Mesendoderm (in vitro differentiated cells): Measurements from ENCODE around the gene CFAP91.
A peak's percentile ranks its signal among the peaks of the same experiment; 100 is the strongest.
"Not testable (repeated sequence)": the region's sequence is repeated elsewhere in the genome, so short reads cannot be mapped to it uniquely, and the experiment has no call there.

Source experiments
- DNase-seq: peaks from one replicate; pipeline ENCODE4 v3.0.0; 2013
- H2AK5ac ChIP-seq: 2 replicates; pipeline ENCODE4 v1.6.1; 2013; ENCODE audit warnings: low read length, inconsistent platforms
- H2BK120ac ChIP-seq: 2 replicates; pipeline ENCODE4 v1.6.1; 2013; ENCODE audit warnings: low read depth, mild to moderate bottlenecking, low read length, moderate library complexity, mixed read lengths
- H2BK15ac ChIP-seq: replicated peaks from 2 replicates; pipeline ENCODE4 v1.6.1; 2013; ENCODE audit warnings: low read depth, mild to moderate bottlenecking, moderate library complexity
- H2BK5ac ChIP-seq: 2 replicates; pipeline ENCODE4 v1.6.1; 2013; ENCODE audit warnings: low read length, inconsistent platforms
- H3K18ac ChIP-seq: 2 replicates; pipeline ENCODE4 v1.6.1; 2013; ENCODE audit warnings: mild to moderate bottlenecking, low read length, mixed read lengths
- H3K23ac ChIP-seq: one replicate; pipeline ENCODE4 v1.6.1; 2013; ENCODE audit warnings: low read length
- H3K27ac ChIP-seq: 2 replicates; pipeline ENCODE4 v1.5.1; 2013; ENCODE audit warnings: low read depth, mild to moderate bottlenecking, inconsistent platforms, low read length, moderate library complexity
- H3K27me3 ChIP-seq: 2 replicates; pipeline ENCODE4 v1.6.1; 2013; ENCODE audit warnings: low read length, control low read depth, mild to moderate bottlenecking, inconsistent platforms; ENCODE audit not compliant: insufficient read depth, poor library complexity
- H3K36me3 ChIP-seq: 2 replicates; pipeline ENCODE4 v1.6.1; 2013; ENCODE audit warnings: low read length, inconsistent platforms; ENCODE audit not compliant: control insufficient read depth, insufficient read depth
- H3K4ac ChIP-seq: one replicate; pipeline ENCODE4 v1.6.1; 2013; ENCODE audit warnings: low read depth, mild to moderate bottlenecking, low read length, moderate library complexity
- H3K4me1 ChIP-seq: 2 replicates; pipeline ENCODE4 v1.6.1; 2013; ENCODE audit warnings: low read depth, low read length, inconsistent platforms; ENCODE audit not compliant: control insufficient read depth
- H3K4me2 ChIP-seq: 2 replicates; pipeline ENCODE4 v1.6.1; 2013; ENCODE audit warnings: low read length
- H3K4me3 ChIP-seq: 2 replicates; pipeline ENCODE4 v1.5.1; 2013; ENCODE audit warnings: mild to moderate bottlenecking, low read length
- H3K56ac ChIP-seq: one replicate; pipeline ENCODE4 v1.6.1; 2013; ENCODE audit warnings: low read length
- H3K79me1 ChIP-seq: 2 replicates; pipeline ENCODE4 v1.6.1; 2013; ENCODE audit warnings: low read length, inconsistent platforms
- H3K79me2 ChIP-seq: 2 replicates; pipeline ENCODE4 v1.6.1; 2013; ENCODE audit warnings: mild to moderate bottlenecking, low read length; ENCODE audit not compliant: control insufficient read depth, insufficient read depth
- H3K9ac ChIP-seq: 2 replicates; pipeline ENCODE4 v1.6.1; 2013; ENCODE audit warnings: low read length, inconsistent platforms
- H4K5ac ChIP-seq: one replicate; pipeline ENCODE4 v1.6.1; 2013; ENCODE audit warnings: low read length
- H4K8ac ChIP-seq: one replicate; pipeline ENCODE4 v1.6.1; 2013; ENCODE audit warnings: low read depth, mild to moderate bottlenecking, control low read depth, low read length, moderate library complexity
- WGBS: extraction: QIAGEN DNeasy Blood & Tissue Kit; methylation state at CpG from one replicate; pipeline ENCODE4 v1.1.7; 2013; ENCODE audit warnings: low lambda C conversion rate, missing lambda C conversion rate; ENCODE audit not compliant: insufficient coverage; ENCODE audit errors: extremely low coverage; 5-methylcytosine and 5-hydroxymethylcytosine counted together

The CFAP91 gene

GRCh38 chr3:119676020-119676419 is 26.8 kb upstream of the CFAP91 start:
- H3K4ac ChIP-seq, result no peak overlapping the region
- H3K23ac ChIP-seq, result no peak overlapping the region
- H3K18ac ChIP-seq, result no peak overlapping the region
- peak overlapping the region; percentile 92 for H3K56ac ChIP-seq
- no peak overlapping the region for H4K8ac ChIP-seq
- H4K5ac ChIP-seq, result no peak overlapping the region
- H2AK5ac ChIP-seq, result no peak overlapping the region
- H3K9ac ChIP-seq, result peak overlapping the region; percentile 93
- H3K79me1 ChIP-seq, result peaks cover 10% of the 10 kb centered on the region
- H3K4me3 ChIP-seq, result peak overlapping the region; percentile 93
- no peak overlapping the region for H2BK15ac ChIP-seq
- no peaks in the 10 kb centered on the region for H3K27me3 ChIP-seq
- no peak overlapping the region for H2BK120ac ChIP-seq
- H3K36me3 ChIP-seq, result no peaks in the 10 kb centered on the region
- H2BK5ac ChIP-seq, result no peak overlapping the region
- no peak overlapping the region for H3K27ac ChIP-seq
- peaks cover 4% of the 10 kb centered on the region for H3K4me1 ChIP-seq
- WGBS, result no CpG with 5 or more reads among the region's 1 CpG
- DNase-seq, result no peak
- H3K79me2 ChIP-seq, result peaks cover 11% of the 10 kb centered on the region
- H3K4me2 ChIP-seq, result peak overlapping the region; percentile 93

GRCh38 chr3:119676771-119677640 is 25.8 kb upstream of the CFAP91 start, which contains the start of gene COX17:
Gene COX17, minus strand, starts transcription at chr3:119677406. Its CDS starts 96 bp downstream, at chr3:119677310.
- Histone ChIP-seq H3K4me2 (peak within 1 kb of the TSS; percentile 93), H3K27me3 (no peaks in the 10 kb centered on the region), H3K23ac (peak within 1 kb of the TSS; percentile 45), H3K18ac (peak within 1 kb of the TSS; percentile 89), H2BK5ac (peak within 1 kb of the TSS; percentile 50), H4K5ac (peak within 1 kb of the TSS; percentile 81), H3K56ac (peak within 1 kb of the TSS; percentile 95), H3K79me1 (peaks cover 10% of the 10 kb centered on the region), H2AK5ac (no peak within 1 kb of the TSS), H3K27ac (peak within 1 kb of the TSS; percentile 86), H4K8ac (no peak within 1 kb of the TSS), H2BK15ac (no peak within 1 kb of the TSS), H3K4ac (peak within 1 kb of the TSS; percentile 88), H3K36me3 (no peaks in the 10 kb centered on the region), H2BK120ac (no peak within 1 kb of the TSS), H3K4me3 (peak within 1 kb of the TSS; percentile 93), H3K9ac (peak within 1 kb of the TSS; percentile 93), H3K79me2 (peaks cover 11% of the 10 kb centered on the region), H3K4me1 (peaks cover 4% of the 10 kb centered on the region)
- no CpG with 5 or more reads among the region's 54 CpGs for WGBS
- peak; percentile 99 for DNase-seq

- Histone ChIP-seq H3K4me1 (peaks cover 4% of the 10 kb centered on the region), H3K4me2 (peak overlapping the region; percentile 64), H3K27ac (no peak overlapping the region), H3K56ac (peak overlapping the region; percentile 75), H4K8ac (no peak overlapping the region), H4K5ac (no peak overlapping the region), H3K18ac (no peak overlapping the region), H3K36me3 (no peaks in the 10 kb centered on the region), H3K27me3 (no peaks in the 10 kb centered on the region), H3K9ac (peak overlapping the region; percentile 58), H2BK15ac (no peak overlapping the region), H3K79me2 (peaks cover 11% of the 10 kb centered on the region), H2AK5ac (no peak overlapping the region), H3K4me3 (no peak overlapping the region), H2BK120ac (no peak overlapping the region), H3K23ac (no peak overlapping the region), H2BK5ac (no peak overlapping the region), H3K79me1 (peaks cover 10% of the 10 kb centered on the region), H3K4ac (no peak overlapping the region)
- no CpG with 5 or more reads among the region's 6 CpGs for WGBS
- no peak for DNase-seq
These were observed 25.2 kb upstream of the CFAP91 start for GRCh38 chr3:119677641-119677934.

- not testable (repeated sequence) for H3K27me3 ChIP-seq, H3K4me1 ChIP-seq, DNase-seq, H4K5ac ChIP-seq, H2BK5ac ChIP-seq, H3K36me3 ChIP-seq, H3K23ac ChIP-seq, H2BK15ac ChIP-seq, H2AK5ac ChIP-seq, H3K79me1 ChIP-seq, H3K4me3 ChIP-seq, H3K4ac ChIP-seq, H3K27ac ChIP-seq, H4K8ac ChIP-seq, H3K56ac ChIP-seq, H3K4me2 ChIP-seq, H3K18ac ChIP-seq, H3K9ac ChIP-seq, H2BK120ac ChIP-seq
- WGBS, result no CpG with 5 or more reads among the region's 10 CpGs
- peaks cover 11% of the 10 kb centered on the region for H3K79me2 ChIP-seq
These were observed 24.6 kb upstream of the CFAP91 start for GRCh38 chr3:119678209-119678608.

- no peak overlapping the region for H4K5ac ChIP-seq
- H3K23ac ChIP-seq, result no peak overlapping the region
- peak; percentile 72 for DNase-seq
These were observed 22.9 kb upstream of the CFAP91 start for GRCh38 chr3:119679874-119680273.

More at GRCh38 chr3:119679874-119680273, 22.9 kb upstream of the CFAP91 start:
- Histone ChIP-seq H2AK5ac (no peak overlapping the region), H3K4ac (no peak overlapping the region), H2BK15ac (no peak overlapping the region), H3K27ac (no peak overlapping the region), H3K9ac (no peak overlapping the region), H3K4me1 (peaks cover 4% of the 10 kb centered on the region), H3K18ac (no peak overlapping the region), H3K36me3 (no peaks in the 10 kb centered on the region), H3K27me3 (no peaks in the 10 kb centered on the region), H2BK5ac (no peak overlapping the region), H3K4me2 (no peak overlapping the region), H3K79me2 (peaks cover 11% of the 10 kb centered on the region), H3K56ac (no peak overlapping the region), H3K4me3 (no peak overlapping the region), H2BK120ac (no peak overlapping the region), H3K79me1 (peaks cover 8% of the 10 kb centered on the region), H4K8ac (no peak overlapping the region)
